ENCODE results near the gene PAK5. TPM values are rescaled to one million over a fixed set of nuclear protein-coding genes. Genes with fewer than 3 reads are reported as not detected.

Gene PAK5
- total RNA-seq, 1 donor from 2014 or later, result 33.0 TPM

DNA sequence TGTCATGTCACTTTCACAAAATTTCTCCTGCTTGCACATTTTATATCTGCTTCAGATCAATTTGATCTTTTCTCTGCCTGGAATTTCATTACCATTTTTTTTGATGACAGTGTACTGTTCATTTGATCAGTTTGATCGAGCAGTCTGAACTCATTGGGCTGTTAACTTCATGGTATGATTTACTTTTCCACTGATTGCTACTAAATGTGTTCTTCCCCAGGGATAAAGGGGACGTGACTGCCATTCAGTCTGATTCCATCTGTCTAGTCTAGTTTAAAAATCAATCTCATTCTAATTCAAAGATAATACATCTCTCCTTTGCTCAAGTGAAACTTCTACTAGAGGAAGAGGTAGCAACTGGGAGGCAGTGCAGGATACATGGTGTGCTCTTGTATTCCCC is 303.4 kb downstream of the PAK5 start:
- FAIRE-seq (no peak), DNase-seq (ENCODE audit: low spot score in 2 of 2) (no peak)

DNA sequence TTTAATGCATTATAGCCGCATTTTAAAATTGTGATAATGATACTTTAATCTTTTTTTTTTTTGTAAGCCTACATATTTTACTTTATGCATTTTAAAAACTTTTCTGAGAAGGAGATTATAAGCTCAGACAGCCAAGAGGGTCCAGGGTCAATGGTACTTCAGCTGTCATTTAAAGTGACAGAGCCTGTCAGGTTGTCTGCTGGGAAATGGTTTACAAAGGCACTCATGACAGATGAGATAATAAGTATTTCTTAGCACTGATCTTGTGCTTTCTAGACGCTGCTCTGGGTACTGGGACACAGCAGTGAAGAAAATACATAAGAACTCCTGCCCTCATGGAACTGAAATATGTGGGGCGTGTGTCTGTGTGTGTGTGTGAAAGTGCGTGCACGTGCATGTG is 304.9 kb downstream of the PAK5 start:
- no peak for DNase-seq (ENCODE audit: low spot score in 2 of 2)
- FAIRE-seq, result no peak

DNA sequence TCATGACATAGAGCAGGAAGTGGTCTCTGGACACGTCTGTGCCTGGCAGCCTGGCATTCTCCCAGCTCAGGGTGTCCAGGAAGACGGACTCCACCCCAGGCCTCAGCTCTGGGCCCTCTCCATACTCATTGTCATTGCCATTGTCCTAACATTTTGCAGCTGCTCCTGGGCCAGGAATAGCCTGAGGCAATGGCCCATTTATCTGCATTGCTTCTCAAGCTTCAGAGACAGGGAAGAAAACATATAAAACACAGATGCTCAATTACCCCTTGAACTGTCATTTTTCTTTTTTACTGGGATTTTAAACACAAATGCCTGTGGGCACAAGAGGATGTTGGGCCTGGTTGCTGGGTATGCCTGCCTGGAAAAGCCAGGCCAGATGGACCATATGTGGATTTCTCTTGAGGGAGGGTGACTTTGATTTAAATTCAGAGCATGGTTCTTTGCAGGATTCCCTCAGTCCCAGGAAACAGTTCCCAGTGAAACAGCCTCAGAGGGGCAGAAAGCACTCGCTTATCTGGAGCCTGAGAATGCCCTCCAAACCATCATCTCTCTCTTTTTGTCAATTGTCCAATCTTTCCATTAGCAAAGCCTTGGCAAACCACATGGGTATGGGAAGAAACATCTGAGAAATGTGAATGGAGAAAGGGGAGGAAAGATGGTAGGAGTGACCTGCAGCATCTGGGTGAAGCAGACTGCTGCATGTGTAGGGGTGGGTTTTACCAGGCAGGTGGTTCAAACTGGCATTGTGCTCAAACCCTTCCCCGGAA is 306.6 kb downstream of the PAK5 start:
- FAIRE-seq (no peak), DNase-seq (ENCODE audit: low spot score in 2 of 2) (no peak)

DNA sequence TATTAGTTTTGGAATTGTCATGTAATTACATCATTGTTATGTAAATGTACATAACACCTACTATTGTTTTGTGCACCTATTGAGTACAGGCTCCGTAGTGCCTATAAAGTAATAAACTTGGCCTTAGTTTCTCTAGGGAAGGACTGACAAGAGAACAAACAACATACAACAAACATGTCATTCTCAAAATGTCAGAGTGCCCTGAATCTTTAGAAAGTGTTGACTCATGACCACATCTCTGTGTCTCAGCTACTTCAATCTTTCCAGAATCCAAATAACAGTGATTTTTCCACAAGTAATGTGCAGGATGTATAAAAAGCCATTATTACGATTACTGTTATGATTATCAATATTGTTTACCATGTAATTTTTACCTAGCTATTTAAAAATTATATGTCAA is 307.3 kb downstream of the PAK5 start:
- DNase-seq (ENCODE audit: low spot score in 2 of 2), result no peak
- FAIRE-seq, result no peak

DNA sequence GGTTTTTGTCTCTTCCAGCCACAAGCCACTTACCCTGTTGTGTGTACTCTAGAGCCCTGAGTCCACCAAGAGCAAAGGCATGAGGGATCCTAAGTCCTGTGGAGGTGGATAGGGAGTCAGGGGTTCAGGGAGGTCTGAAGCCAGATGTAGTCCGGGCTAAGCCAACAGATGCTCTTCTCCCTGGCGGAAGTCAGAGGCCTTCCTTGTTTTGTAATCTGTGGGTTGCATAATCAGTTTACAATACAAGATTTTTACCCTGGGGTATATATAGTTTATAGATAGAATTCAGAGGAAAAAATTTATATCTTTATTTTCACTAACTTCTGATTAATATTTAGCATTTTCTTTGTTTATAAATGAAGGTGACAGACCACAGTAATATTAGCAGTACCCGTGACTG is 315.2 kb downstream of the PAK5 start:
- FAIRE-seq (no peak), DNase-seq (ENCODE audit: low spot score in 2 of 2) (no peak)

DNA sequence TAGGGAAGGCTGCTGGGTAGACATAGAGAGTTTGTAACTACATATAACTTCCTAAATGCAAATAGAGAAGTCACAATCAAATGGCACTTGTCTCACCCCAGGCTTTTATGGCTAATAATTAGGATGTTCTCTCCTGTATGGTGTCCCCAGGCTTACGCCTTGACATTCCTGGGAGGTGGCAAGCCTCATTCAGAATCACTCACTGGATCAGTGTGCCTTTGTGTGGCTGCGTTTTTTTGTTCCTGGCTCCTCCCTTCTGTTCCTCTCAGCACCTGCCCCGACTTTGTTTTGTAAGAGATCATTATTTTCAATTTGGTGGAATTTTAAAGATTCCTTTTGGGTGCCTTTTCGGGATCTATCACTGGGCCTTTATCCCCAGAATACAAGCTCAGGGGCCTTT is 318.8 kb downstream of the PAK5 start:
- DNase-seq (ENCODE audit: low spot score in 2 of 2), result no peak
- no peak for FAIRE-seq

DNA sequence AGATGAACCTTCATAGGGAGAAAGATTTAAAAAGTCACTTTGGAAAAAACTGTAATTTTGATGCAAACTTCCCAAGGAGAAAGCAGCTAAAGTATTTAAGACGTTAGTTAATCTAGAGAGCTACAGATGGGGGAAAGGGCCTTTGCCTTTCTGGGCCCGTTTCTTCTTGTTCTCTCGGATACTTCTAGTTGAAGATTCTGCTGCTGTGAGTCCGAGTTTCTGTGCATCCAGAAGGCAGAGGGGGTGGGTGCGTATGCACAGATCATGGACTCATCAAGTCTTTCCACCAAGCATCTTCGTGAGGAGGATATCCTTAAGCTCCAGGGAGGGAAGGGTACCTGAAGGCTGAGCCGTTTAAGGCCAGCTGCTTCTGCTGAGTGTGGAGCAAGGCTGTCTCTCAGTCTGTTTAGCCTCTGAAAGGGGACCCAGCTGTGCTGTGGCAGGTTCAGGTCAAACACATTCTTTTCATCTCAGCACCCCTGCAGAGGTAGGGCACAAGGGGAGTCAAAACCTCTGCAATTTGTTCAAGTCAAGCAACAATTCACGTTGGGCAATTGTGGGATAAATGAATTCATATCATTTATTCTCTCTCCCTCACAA is 320.2 kb downstream of the PAK5 start:
- no peak for DNase-seq (ENCODE audit: low spot score in 2 of 2)

DNA sequence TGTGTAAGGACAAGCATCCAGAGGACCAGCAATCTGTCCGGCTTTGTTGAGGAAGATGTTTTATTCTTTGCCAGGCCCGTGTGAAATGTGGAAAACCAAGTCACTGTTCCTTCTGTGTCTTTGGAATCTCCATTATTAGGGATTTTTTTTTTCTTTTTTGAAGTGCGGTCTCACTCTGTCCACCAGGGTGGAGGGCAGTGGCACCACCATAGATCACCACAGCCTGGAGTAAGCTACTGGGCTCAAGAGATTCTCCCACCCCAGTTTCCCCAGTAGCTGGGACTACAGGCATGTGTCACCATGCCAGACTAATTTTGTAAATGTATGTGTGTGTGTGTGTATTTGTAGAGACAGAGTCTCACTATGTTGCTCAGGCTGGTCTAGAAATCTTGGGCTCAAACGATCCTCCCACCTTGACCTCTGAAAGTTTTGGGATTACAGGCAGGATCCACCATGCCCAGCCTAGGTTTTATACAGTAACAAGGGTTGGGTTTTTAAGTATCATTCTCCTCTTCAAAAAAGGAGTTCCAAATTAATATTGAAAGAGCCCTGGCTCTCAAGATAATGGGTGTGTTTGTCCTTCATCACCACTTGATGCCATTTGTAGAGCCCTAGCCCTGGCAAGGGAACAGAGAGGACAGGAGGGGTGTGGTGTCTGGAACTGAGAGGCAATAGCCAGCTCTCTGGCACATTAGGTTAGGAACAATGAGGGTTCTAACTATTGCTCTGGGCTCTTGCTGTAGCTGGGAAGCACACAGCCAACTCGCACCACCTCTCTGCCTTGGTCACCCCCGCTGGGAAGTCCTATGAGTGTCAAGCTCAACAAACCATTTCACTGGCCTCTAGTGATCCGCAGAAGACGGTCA is 321.3 kb downstream of the PAK5 start:
- FAIRE-seq (no peak), DNase-seq (ENCODE audit: low spot score in 2 of 2) (no peak)

More for the DNA sequence above, 320.2 kb downstream of the PAK5 start:
- FAIRE-seq, result no peak

DNA sequence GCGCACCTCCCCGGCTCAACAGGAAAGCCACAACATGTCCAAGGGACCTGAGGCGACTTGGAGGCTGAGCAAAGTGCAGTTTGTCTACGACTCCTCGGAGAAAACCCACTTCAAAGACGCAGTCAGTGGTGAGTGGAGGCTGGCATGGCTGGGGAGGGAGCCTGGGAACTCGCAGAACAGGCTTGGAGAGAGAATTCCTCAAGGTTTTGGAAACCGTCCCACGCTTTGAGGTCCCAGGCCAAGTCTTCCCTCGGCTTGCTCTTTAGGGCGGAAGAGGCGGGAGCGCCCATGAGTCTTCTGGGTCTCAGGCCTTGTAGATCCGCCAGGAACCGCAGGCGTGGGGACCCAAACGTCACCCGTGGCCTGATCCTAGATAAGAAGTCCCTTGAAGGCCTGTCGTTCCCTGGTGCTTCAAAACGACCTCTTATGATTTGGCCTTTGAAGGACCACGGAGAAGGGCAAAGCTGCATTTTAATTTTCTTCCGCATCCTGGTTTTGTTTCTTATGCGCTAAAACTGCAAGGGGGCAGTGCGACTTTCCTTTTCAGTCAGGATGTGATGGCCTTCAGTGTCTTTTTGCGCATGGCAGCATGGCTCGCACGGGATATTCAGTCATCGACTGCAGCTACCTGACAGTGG is 322.5 kb downstream of the PAK5 start:
- FAIRE-seq, result no peak
- DNase-seq (ENCODE audit: low spot score in 2 of 2), result no peak

DNA sequence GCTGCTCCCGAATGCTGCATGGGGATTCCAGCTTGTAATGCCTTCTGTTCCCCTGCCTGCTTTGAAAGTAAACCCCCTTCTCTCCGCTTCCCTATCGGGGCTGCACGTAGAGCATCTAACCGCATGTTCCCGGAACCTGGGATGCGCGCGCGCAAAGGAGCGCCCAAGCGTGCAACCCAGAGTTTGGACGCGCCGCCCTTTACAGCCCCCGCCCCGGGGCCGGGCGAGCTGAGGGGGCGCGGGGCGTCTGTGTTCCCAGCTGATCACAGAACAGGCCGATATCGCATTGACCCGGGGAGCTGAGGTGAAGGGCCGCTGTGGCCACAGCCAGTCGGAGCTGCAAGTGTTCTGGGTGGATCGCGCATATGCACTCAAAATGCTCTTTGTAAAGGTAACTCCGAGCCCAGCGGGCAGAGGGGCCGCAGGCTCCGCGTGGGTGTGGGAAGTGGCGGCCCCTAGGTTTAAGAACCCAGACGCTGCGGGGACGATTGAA is 323.1 kb downstream of the PAK5 start:
- FAIRE-seq (no peak), DNase-seq (ENCODE audit: low spot score in 2 of 2) (no peak)

DNA sequence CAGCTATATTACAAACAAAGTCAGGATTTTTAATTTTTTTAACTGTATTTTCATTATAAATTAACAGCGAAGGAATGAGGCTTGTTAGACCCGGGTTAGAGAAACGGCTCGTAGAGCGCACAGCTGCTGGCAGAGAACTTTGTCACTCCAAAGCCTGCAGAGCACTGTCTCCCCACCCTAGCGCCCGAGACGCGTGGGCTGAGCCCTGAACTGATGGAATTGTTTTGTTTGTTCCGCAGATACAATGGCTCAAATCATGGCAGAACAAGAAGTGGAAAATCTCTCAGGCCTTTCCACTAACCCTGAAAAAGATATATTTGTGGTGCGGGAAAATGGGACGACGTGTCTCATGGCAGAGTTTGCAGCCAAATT is 323.7 kb downstream of the PAK5 start:
- no peak for DNase-seq (ENCODE audit: low spot score in 2 of 2)

DNA sequence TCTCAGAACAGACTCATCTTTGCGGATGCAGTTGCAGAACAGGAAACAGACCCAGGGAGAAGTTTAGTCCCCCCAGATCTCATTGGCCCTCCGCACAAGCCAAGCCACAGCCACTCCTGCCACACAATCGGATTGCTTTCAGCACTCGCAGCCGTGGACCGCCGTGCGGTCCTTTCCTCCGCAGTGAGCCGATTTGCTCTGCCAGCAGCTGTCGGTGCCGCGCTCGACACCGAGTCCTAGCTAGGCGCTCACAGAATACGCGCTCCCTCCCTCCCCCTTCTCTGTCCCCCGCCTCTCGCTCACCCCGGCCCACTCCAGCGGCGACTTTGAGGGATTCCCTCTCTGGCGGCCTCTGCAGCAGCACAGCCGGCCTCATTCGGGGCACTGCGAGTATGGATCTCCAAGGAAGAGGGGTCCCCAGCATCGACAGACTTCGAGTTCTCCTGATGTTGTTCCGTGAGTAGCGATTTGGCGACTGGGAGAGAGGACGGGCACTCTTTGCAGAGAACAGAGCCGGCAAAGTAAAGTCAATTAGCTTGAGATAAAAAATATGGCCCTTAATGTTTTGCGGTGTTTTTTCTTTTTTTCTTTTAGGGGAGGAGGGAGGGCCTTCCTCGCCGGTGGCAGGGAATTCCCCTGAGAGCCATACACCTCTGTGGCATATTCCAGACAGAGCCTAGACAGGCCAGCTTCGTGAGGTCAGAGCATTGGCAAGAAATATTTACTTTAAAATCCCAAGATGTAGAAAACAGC is 324.2 kb downstream of the PAK5 start, which contains the start of gene LAMP5:
TSS of gene LAMP5 (plus strand) at position 130 of the 753 bp plus-strand sequence. CDS start at position 393, 263 bp downstream.
- peak in 1 of 2 donors; percentile 38 for DNase-seq (ENCODE audit: low spot score in 2 of 2)
- FAIRE-seq, result no peak

More for the DNA sequence above, 323.7 kb downstream of the PAK5 start:
- FAIRE-seq, result no peak

DNA sequence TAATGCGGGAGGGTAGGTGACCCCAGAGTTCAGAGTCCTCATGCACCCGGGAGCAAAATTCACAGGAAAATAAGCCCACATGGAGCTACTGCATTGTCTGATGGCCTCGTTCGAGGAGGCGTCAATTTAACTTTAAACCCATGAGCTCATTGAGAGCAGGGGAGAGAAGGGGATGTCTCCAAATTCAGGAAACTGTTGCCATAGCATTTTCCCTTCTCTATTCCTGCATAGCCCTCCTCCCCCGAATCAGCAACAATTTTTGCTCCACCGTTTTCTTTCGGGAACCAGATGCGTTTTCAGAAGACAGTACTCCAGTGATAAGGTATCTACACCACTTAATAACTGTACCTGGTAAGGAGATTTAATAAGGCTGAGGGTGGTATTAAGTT is 324.8 kb downstream of the PAK5 start:
- FAIRE-seq, result no peak
- no peak for DNase-seq (ENCODE audit: low spot score in 2 of 2)

DNA sequence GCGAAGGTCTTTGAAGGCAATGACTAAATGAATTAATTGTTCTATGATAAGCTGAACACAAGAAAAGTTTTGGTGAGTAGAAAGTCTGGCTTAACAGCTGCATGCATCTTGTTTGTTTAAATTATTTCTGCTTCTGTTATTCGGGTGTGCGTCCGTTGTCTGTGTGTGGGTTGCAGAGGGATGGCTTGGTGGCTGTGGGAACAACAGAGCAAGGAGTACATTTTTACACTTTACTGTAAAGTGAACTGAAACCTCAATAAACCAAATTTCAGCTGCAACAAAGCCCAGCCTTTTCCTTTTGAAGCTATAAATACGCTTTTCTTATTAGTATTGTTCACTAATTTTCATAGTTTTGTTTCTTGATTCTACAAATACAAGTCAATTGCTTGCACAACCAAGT is 328.0 kb downstream of the PAK5 start:
- DNase-seq (ENCODE audit: low spot score in 2 of 2), result no peak
- FAIRE-seq, result no peak

DNA sequence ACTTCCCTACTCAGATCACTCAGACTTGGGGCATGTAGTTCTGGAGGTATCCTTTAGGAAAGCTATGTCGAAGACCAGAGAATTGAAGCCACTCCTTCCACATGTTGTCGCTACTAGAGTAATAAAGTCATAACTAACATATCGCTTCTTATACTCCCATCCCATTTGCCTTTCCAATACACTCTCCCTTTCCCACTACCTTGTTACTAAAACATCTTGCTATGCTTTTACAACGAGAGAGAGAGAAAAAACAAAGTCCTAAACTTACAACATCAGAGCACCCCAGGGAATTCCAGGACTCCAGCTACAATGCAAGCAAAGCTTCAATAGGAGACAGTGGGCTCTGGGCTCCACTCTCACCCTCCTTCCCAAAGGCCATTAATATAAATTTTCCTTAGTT is 329.6 kb downstream of the PAK5 start:
- FAIRE-seq (no peak), DNase-seq (ENCODE audit: low spot score in 2 of 2) (no peak)

DNA sequence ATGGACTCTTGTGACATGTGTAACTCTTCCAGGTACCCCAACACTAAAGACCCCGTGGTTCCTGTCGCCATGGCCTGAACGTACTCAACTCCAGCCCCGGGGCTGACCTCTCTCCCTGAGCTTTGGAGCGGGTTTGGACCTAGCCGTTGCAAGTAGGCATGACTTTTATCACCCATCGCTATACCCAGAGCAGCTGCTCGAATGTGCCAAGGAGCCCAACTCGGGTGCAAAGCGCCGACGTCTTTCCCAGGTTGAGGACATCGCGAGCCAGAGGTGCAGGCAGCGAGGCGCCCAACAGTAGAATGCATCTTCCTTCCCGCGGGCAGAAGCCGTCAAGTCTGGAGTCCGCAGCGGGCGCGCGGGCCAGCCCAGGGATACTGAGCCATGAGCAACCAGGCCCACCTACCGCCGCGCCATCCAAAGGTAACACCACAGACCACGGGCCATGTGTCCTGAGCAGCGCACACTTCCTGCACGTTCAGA is 330.1 kb downstream of the PAK5 start:
- DNase-seq (ENCODE audit: low spot score in 2 of 2), result no peak
- no peak for FAIRE-seq

DNA sequence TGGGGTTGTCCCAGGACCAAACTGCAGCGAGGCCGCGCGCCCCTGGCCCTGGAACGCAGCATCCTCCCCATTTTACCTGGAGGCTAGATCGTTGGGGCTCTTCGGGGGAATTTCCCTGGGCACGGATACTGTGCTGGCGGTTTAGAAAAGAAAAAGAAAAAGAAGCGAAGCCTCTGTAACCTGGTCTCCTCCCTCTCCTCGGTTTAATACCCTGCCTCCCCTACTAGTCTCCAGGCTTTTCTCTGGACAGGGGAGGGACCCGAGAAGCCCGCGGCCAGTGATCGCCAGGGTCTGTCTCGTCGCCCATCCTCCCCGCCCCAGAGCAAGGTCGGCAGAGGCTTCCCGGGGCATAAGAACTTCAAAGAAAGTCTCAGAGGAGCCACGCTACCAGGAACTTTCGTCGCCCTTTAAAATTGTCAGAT is 330.6 kb downstream of the PAK5 start:
- FAIRE-seq, result no peak
- DNase-seq (ENCODE audit: low spot score in 2 of 2), result no peak

DNA sequence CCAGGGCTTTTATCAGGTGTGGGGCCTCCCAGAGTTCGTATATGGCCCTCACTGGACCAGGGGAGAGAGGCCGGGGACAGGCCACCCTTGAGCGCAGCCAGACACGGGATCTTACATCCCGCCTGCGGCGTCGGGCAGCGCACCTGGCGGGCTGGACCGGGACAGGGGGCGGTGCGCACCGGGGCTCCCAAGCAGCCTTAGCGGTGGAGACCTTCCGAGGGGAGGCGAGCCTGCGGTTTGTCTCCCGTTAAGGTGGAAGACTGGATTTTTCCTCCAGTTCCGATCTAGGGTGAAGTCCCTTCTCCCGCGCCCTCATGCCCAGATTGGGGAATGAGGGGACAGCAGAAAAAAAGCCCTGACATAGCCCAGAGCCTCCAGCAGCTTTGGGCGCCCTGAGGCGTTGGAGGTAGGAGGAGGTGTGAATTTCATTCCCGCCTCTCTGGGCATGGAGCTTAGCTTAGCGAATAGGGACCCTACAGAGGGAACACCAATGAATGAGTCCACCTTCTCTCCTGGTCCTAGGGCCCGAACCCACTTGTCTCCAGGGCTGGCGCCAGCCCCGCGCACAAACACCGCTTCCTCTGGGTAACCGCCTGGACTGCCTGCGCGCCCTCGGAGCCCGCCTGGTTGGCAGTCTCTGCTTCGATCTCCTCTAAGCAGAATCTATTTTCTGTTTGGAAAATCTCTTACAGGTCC is 331.2 kb downstream of the PAK5 start:
- no peak for FAIRE-seq
- no peak for DNase-seq (ENCODE audit: low spot score in 2 of 2)

DNA sequence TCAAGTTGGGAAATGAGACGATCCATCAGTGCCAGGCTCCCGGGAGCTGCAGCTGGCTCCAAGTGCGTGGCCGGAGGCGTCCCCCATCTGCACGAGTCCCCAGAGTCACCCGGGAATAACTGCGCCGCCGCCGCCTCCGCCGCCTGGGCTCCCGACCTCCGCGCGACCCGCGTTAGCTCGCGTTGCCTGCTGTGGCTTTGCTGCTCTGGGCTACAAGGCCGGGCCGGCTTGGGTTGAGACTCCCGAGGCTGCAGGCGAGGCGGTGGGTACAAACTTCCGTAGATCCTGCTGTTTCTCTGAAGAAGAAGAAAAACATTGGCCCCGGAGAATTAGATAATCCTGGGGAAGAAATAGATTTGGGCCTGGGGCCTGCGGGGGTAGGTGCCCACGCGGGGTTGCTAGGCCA is 331.9 kb downstream of the PAK5 start:
- no peak for DNase-seq (ENCODE audit: low spot score in 2 of 2)
- FAIRE-seq, result no peak

Data from frontal cortex (tissue), 4 donors.